Measurements from ENCODE around the gene TSPAN8. TPM values are rescaled to one million over a fixed set of nuclear protein-coding genes. Genes with fewer than 3 reads are reported as not detected.

TSPAN8 gene
- total and polyA plus RNA-seq, 2 experiments from 2014 or later = not detected

- Histone ChIP-seq H4K20me1 (replicated peaks; ENCODE audit: insufficient read depth) (no peaks in the 10 kb centered on the region), H3K27me3 (ENCODE audit: insufficient read depth) (no peaks in the 10 kb centered on the region), H3F3A (replicated peaks; ENCODE audit: low read depth) (no peaks in the 10 kb centered on the region), H3K36me3 (ENCODE audit: insufficient read depth) (peaks cover 6% of the 10 kb centered on the region; the same call in 1 of the 2 replicates), H3K4me2 (no peak overlapping the region), H3K27ac (ENCODE audit: low read depth) (no peak overlapping the region), H3K79me2 (replicated peaks; ENCODE audit: insufficient read depth) (no peaks in the 10 kb centered on the region), H2AFZ (no peak overlapping the region), H3K4me1 (ENCODE audit: insufficient read depth) (no peaks in the 10 kb centered on the region), H3K9me2 (ENCODE audit: insufficient read depth) (0 out of 2 replicates have a peak, but pooled peaks cover 3% of the 10 kb centered on the region), H3K4me3 (no peak overlapping the region)
- H3K36me3 Mint-ChIP-seq (ENCODE audit: low read depth) = peaks cover 12% of the 10 kb centered on the region; the same call in 2 of the 3 replicates
- TF ChIP-seq CTCF (conservative IDR thresholded peaks at IDR 0.05; ENCODE audit: low read depth in 2 of 2) = no peak
- TF ChIP-seq CREB1 (CRISPR knock-in tag; IDR thresholded peaks at IDR 0.05; ENCODE audit: low read depth) = no peak
- TF ChIP-seq ZNF462 (CRISPR knock-in tag; IDR thresholded peaks at IDR 0.05) = no peak
- no peak for TF ChIP-seq ZNF331 (CRISPR knock-in tag; IDR thresholded peaks at IDR 0.05; ENCODE audit: low read depth)
- no peaks in the 10 kb centered on the region for H3K27me3 Mint-ChIP-seq (ENCODE audit: insufficient read depth, low read depth, poor library complexity)
- no peak overlapping the region for H3K4me3 Mint-ChIP-seq
- DNase-seq (ENCODE audit: low spot score) (no peak), ATAC-seq (no peak)
- H3K9me3 Mint-ChIP-seq = peaks cover 19% of the 10 kb centered on the region; the same call in 2 of the 3 replicates
- H3K4me1 Mint-ChIP-seq = no peaks in the 10 kb centered on the region; the same call in 2 of the 3 replicates
- H3K27ac Mint-ChIP-seq = no peak overlapping the region
Measured at GRCh38 chr12:71166862-71167496, 9.2 kb upstream of the TSPAN8 start.

All from GM23338 (cell line).